GM12872 (cell line): ENCODE data around the gene POLG.

Experiments
- TF ChIP-seq, protein P1 (sequence below): IDR thresholded peaks from 3 replicates; pipeline ENCODE4 v1.5.1; 2011; ENCODE audit warnings: low read depth, mild to moderate bottlenecking, low read length, moderate library complexity; ENCODE audit not compliant: insufficient read depth

POLG gene

DNA sequence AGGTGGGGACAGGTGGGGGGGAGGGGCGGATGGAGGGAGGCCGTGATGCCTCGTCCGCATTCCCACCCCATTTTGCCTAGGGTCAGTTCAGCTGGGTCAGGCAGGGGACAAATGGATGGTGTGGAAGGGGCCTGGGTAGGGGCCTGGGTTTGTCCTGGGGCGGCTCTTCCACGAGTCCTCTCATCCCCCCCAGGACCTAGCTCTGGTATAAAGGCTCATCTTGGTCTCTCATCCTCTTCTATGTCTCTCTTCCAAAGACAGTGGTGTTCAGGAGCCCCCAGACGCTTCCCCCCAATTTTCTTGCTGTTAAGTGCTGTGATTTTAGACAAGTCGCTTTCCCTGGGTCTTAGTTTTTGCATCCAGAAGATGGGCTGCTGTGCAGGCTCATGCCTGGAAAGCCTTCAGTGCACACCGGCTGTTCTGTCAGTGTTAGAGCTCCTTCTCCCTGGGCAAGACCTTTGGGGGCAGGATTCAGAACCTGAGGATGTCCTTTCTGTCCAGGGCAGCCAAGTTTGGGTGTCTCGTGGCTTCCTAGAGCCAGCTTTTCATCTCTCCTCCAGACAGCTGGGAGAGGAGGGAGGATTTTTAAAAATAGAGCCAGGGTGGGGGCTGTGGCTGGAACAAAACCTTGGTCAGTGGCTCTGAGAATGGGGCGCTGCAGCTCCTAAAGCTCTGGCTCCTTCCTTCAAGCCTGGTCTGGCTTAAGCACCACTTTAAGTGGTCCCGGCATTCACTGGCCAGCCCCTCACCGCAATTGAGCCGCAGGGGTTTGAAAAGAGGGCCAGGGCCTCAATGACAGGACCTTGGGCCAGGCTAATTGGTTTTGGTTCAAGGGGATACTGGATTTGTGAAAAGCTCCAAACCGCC is 37.7 kb upstream of the POLG start:
- TF ChIP-seq, protein P1, sequence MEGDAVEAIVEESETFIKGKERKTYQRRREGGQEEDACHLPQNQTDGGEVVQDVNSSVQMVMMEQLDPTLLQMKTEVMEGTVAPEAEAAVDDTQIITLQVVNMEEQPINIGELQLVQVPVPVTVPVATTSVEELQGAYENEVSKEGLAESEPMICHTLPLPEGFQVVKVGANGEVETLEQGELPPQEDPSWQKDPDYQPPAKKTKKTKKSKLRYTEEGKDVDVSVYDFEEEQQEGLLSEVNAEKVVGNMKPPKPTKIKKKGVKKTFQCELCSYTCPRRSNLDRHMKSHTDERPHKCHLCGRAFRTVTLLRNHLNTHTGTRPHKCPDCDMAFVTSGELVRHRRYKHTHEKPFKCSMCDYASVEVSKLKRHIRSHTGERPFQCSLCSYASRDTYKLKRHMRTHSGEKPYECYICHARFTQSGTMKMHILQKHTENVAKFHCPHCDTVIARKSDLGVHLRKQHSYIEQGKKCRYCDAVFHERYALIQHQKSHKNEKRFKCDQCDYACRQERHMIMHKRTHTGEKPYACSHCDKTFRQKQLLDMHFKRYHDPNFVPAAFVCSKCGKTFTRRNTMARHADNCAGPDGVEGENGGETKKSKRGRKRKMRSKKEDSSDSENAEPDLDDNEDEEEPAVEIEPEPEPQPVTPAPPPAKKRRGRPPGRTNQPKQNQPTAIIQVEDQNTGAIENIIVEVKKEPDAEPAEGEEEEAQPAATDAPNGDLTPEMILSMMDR = no peak

DNA sequence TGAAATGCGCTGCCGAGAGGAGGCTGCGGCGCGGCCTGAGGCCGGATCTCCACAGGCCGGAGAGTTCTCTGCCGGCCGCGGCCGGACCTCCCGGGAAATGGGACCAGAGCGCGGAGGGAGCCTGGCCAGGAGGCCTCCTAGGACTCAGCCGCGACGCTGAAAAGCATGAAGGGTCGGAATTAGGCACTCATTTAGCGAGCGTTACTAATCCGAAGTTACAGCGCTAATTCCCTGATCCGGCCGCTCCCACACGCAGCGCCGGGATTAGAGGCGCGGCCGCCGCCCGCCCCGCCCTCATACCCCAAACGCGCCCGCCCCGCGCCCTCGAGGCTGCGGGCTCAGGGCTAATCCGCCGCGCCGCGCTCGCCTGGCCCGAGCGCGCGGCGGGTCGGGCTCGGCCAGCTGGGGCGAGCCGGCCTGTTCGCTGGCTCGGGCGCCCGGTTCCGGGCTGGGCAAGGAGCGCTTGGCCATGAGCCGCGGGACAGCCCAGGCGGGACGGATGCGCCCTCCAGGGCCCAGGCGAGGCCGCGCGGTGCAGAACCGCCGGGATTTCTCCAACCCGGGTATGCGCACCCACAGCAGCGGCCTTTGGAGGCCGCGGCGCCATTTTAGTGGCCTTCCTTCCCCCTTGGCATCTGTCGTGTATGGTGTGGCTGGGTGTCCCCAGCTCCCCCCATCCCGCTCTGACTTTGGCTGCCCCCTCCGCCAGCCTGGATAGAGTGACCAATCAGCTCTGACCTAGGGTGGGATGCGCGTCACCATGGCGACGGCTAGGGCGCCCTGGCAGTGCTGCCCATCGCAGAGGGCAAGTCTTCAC is 36.8 kb upstream of the POLG start:
- TF ChIP-seq, protein P1 = no peak

DNA sequence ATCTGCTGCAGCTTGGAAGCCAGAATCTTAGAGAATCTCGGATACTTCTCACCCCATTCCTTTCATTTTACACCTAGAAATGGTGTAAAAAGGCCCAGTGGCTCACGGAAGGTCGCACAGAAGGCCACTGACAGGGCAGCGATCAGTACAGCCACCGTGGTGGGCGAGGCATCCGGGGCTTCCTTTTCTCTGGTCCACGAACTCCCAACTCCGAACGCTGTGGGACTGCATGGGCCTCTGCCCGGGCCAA is 36.3 kb upstream of the POLG start:
- TF ChIP-seq, protein P1 = no peak

DNA sequence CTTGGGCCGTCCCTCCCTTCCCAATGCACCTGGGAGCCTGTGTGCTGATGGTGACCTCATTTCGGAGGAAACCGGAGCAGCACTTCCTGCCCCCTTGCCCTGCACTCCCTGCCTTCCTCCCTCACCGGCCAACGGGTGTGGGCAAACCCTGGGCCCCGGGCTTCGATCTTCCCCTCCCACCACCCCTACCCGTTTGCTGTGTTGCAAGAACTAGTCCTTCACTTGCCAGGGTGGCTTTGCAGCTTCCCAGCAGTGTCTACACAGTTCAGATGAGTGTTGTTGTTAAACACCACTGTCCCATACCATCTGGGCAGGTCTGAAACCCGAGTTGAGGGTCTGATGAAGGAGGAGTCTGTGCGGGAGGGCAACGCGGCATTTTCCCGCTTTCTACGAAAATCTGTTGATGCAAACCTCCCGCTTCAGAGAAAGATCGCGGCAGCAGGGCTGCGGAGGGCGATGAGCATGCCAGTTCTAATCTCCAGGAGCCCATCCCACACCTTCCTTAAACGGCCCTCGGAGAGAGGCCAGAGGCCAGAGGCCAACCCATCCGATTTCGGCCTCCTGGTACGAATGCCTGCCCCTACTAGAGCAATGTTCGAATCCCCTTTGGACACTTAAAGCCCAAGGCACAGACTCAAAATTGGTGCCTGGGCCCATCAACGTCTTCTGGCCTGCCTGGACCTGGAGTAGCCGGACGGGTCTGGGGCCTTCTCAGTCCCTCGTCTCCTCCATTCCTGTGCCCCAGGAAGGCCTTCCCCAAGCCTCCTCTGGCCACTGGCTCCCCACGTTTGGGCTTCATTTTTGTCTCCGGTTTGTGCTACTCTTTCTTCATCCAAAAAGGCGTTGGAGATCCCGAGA is 35.7 kb upstream of the POLG start:
- TF ChIP-seq, protein P1 = no peak

DNA sequence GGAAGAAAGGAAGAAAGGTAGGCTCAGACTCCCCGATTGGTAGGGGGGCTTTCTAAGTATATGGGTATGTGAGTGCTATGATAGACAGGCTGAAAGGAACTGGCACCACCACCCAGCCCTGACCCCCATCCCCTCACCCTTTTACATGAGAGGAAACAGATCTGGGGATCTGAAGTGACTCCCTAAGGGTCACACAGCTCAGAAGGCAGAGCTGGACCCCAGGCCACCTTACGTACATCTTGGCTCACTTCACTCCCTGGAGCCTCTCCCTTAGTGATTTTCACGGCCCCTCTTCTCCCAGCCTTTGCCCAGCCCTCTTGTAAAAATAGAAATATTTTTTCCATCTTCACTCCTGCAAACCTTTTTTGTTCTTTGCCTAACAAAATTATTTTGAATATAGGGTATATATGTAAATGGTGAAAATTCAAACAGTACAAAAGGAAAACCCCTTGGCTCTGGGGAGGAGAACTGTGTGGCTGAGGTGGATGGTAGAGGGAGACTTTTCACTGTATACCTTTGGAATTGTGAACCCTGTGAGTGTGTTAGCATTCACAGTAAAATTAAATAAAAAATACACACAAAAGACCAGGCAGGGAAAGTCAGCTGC is 34.8 kb upstream of the POLG start:
- TF ChIP-seq, protein P1 = no peak

DNA sequence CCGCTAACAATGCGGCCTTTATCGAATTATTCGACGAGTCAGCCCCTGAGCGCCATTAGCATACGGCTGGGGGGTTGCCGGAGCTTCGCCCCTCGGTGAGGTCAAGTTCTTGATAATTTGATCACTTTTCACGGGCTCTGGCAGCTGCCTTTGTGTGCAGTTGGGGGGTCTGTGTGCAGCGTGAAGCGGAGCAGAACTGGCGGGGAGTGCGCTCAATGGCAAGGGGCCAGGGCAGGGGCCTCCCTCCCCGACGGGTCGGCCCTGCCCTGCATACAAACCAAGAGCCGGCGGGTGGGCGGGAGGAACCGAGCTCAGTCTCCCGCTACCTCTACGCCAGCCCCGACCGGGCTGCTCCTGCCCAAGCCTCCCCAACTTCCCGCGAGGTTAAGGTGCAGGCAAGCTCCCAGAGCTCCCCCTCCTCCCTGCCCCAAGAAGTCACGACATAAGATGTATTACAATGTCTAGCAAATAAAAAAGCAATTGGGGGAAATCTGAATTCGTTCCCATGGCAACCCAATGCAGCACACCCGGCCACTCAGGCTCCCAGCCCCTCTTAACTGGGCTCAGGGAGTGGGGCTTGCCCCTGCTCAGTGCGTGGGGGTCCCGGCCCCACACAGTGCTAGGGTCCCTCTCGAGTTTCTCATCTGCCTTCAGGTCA is 34.1 kb upstream of the POLG start:
- TF ChIP-seq, protein P1 = no peak
